SK-N-DZ (cell line): ENCODE data around the gene WWOX.
A peak's percentile ranks its signal among the peaks of the same experiment; 100 is the strongest.

Experiments used
- DNase-seq: peaks from one replicate; pipeline ENCODE4 v3.0.0-alpha.2; 2015; ENCODE audit warnings: low spot score

Gene WWOX

GRCh38 chr16:78522327-78522726 is 422.9 kb downstream of the WWOX start:
- no peak for DNase-seq

- DNase-seq: peak; percentile 59
These were observed 423.9 kb downstream of the WWOX start for GRCh38 chr16:78523212-78523985.

- DNase-seq: no peak
These were observed 424.7 kb downstream of the WWOX start for GRCh38 chr16:78524066-78524595.

GRCh38 chr16:78528265-78528664 is 428.8 kb downstream of the WWOX start:
- DNase-seq: no peak

- DNase-seq: no peak
These were observed 430.4 kb downstream of the WWOX start for GRCh38 chr16:78529881-78530280.

GRCh38 chr16:78530283-78530682 is 430.8 kb downstream of the WWOX start:
- DNase-seq: no peak

GRCh38 chr16:78535098-78535497 is 435.6 kb downstream of the WWOX start:
- peak; percentile 99 for DNase-seq

GRCh38 chr16:78537511-78537910 is 438.1 kb downstream of the WWOX start:
- peak; percentile 42 for DNase-seq

- DNase-seq: peak; percentile 54
These were observed 438.8 kb downstream of the WWOX start for GRCh38 chr16:78538292-78538691.

GRCh38 chr16:78538919-78539318 is 439.5 kb downstream of the WWOX start:
- no peak for DNase-seq

GRCh38 chr16:78542419-78542818 is 443.0 kb downstream of the WWOX start:
- DNase-seq: no peak

GRCh38 chr16:78543023-78543422 is 443.6 kb downstream of the WWOX start:
- DNase-seq: peak; percentile 84

- DNase-seq: no peak
These were observed 449.9 kb downstream of the WWOX start for GRCh38 chr16:78549366-78549765.

- DNase-seq: no peak
These were observed 452.1 kb downstream of the WWOX start for GRCh38 chr16:78551487-78552085.

- no peak for DNase-seq
These were observed 452.7 kb downstream of the WWOX start for GRCh38 chr16:78552106-78552675.

- DNase-seq: no peak
These were observed 453.3 kb downstream of the WWOX start for GRCh38 chr16:78552716-78553115.

GRCh38 chr16:78553268-78554039 is 454.0 kb downstream of the WWOX start:
- no peak for DNase-seq

GRCh38 chr16:78556421-78556820 is 457.0 kb downstream of the WWOX start:
- no peak for DNase-seq

- no peak for DNase-seq
These were observed 461.5 kb downstream of the WWOX start for GRCh38 chr16:78560997-78561396.

- no peak for DNase-seq
These were observed 462.7 kb downstream of the WWOX start for GRCh38 chr16:78562111-78562510.

- no peak for DNase-seq
These were observed 463.2 kb downstream of the WWOX start for GRCh38 chr16:78562650-78563049.

GRCh38 chr16:78563905-78564304 is 464.5 kb downstream of the WWOX start:
- DNase-seq: no peak
